ENCODE measurements around the gene REEP1.

DNA sequence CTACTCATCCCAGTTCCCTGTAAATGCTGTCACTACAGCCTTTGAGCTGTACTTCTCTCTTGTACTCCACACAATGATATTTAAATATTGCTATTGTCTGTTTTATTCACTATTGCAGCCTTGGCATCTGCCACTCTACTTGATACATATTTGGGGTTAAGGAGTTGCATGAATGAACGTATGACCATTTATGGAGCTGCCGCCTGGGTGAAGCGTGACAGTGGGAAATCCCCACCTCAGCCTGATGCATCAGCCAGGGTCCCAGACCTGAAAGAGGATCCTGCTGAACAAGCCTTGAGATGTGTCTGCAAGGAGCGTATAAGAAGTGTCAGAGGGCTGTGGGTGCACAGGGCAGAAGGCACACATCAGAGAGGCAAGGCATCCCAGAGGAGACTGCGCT, 99.1 kb downstream of the REEP1 start:
- TF ChIP-seq, protein P1, sequence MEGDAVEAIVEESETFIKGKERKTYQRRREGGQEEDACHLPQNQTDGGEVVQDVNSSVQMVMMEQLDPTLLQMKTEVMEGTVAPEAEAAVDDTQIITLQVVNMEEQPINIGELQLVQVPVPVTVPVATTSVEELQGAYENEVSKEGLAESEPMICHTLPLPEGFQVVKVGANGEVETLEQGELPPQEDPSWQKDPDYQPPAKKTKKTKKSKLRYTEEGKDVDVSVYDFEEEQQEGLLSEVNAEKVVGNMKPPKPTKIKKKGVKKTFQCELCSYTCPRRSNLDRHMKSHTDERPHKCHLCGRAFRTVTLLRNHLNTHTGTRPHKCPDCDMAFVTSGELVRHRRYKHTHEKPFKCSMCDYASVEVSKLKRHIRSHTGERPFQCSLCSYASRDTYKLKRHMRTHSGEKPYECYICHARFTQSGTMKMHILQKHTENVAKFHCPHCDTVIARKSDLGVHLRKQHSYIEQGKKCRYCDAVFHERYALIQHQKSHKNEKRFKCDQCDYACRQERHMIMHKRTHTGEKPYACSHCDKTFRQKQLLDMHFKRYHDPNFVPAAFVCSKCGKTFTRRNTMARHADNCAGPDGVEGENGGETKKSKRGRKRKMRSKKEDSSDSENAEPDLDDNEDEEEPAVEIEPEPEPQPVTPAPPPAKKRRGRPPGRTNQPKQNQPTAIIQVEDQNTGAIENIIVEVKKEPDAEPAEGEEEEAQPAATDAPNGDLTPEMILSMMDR (IDR thresholded peaks at IDR 0.05; ENCODE audit: insufficient read depth, low read length, poor library complexity, severe bottlenecking), result no peak
- TF ChIP-seq EZH2phosphoT487 (conservative IDR thresholded peaks at IDR 0.05; ENCODE audit: low read length), result no peak
